Cardiac fibroblast (primary cell): Measurements from ENCODE around the gene GPR176.

Source experiments
- DNase-seq, 2 donors: peaks; one replicate each; pipeline versions ENCODE4 v3.0.0 to v3.0.0-alpha.2; 2010; ENCODE audit warnings: low read depth in 2 of 2
- H3K4me3 ChIP-seq, 2 donors: replicated peaks in 1 of 2; 1 replicate in 1 of 2; 2 replicates in 1 of 2; pipeline ENCODE4 v1.5.1; 2011; ENCODE audit warnings: low read depth in 2 of 2, low read length in 2 of 2, mild to moderate bottlenecking in 2 of 2, moderate library complexity in 1 of 2
- CTCF ChIP-seq: IDR thresholded peaks from one replicate; pipeline ENCODE4 v1.5.1; 2011; ENCODE audit warnings: low read depth, mild to moderate bottlenecking, low read length, inconsistent platforms

GPR176 gene

DNA sequence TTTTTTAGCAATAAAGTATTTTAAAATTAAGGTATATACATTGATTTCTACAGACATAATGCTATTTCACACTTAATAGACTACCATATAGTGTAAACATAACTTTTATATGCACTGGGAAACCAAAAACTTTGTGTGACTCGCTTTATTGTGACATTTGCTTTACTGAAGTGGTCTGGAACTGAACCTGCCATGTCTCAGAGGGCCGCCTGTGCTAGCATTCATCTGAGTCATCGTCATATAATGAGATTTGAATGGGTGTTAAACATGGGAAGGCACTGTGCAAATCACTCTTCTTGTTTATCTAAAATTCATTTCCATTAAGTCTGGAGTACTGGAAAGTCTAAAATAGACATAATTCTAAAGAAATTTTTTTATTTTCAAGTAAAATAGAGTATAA is 26.8 kb upstream of the GPR176 start:
- peak in 1 of 2 donors; percentile 60 for DNase-seq
- no peak for TF ChIP-seq CTCF

GRCh38 chr15:39944726-39945125 is 24.7 kb upstream of the GPR176 start:
- TF ChIP-seq CTCF = no peak
- DNase-seq = peak; percentile 25 to 76
- no peak overlapping the region for H3K4me3 ChIP-seq

More for the DNA sequence above, 26.8 kb upstream of the GPR176 start:
- no peak overlapping the region for H3K4me3 ChIP-seq

DNA sequence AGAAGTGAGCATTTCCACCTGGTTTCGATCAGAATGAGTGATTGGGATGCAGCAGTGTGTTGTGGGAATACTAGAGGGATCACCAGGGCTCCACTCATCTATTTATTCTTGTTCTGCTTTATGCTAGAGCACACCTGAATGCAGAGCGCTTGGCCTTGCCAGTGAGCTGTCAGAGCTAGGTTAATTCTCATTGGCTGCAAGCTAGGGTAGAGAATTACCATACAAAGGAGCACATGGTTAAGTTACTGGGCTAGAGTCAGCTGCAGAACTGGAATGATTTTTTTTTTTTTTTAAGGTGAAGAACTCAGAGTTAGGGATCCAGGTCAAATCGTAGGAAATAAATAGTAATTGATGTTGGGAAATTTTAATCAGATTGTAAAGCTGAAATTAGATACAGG is 22.7 kb upstream of the GPR176 start:
- no peak for DNase-seq
- H3K4me3 ChIP-seq = no peak overlapping the region
- TF ChIP-seq CTCF = no peak

- TF ChIP-seq CTCF = no peak
- peak; percentile 53 to 65 for DNase-seq
- H3K4me3 ChIP-seq = no peak overlapping the region
Measured at GRCh38 chr15:39942101-39942752, 22.2 kb upstream of the GPR176 start.

DNA sequence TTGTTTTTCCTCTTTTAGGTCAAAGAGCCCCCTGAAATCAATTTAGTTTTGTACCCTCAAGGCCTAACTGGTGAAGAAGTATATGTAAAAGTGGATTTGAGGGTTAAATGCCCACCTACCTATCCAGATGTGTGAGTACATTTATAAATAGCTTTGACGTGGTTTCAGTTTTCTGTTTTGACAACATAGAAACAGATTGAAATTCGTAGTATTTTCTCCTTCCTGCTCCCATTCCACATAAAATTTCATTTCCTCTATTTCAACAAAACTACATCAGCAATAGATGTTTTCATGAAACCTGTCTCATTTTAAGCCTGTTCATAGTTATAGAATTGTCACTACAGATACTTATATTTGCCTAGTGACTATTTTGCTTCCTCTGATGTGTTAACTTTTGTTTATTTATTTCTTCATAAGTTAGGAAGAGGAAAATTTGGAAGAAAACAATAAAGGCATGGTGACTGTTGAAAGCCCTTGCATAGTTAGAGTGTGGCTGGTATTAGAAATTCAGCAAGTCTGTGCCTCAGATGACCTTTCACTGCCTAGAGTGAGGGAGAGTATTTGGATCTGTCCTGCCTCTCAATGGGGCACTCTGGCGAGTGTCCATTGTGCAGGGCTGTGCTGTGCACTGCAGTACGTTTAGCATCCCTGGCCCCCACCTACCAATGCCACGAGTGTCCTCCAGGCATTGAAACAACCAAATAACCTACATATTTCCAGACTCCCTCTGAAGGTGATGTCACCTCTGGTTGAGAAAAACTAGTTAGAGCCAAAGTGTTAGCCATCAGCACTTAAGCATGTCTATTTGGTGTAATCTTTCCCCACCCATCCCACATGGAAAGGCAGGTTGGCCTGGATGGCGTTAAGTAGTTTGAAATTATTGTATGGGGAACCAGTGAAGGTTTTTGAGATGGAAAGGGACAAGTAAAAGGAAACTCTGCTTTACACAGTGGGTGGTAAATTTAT is 19.7 kb upstream of the GPR176 start:
- DNase-seq = no peak
- no peak for TF ChIP-seq CTCF
- H3K4me3 ChIP-seq = no peak overlapping the region

DNA sequence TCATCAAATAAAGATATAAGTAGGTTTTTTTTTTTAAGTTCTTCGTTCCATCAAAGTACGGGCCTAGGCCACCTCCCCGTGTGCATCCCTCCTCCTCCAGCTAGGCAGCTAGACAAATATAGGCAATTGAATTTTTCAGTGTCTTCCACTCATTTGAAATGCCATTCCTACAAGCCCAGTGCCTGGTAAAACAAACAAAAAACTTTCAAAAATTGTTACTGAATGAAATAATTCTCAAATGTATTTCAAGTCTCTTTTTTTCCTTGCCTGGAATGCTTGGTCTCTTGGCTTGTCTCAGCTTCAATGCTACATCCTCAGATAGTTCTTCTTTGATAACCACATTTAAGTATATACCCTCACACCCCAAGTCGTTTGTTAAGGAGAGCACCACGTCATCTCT is 17.6 kb upstream of the GPR176 start:
- no peak for TF ChIP-seq CTCF
- no peak overlapping the region for H3K4me3 ChIP-seq

More for the DNA sequence above, 17.6 kb upstream of the GPR176 start:
- DNase-seq = no peak
